Bronchial epithelial cell (primary cell): Measurements from ENCODE around the gene SRBD1. TPM values are rescaled to one million over a fixed set of nuclear protein-coding genes. Genes with fewer than 3 reads are reported as not detected.

Experiments
- DNase-seq: peaks from one replicate; pipeline ENCODE4 v3.0.0-alpha.2; 2010; ENCODE audit warnings: low read depth
- FAIRE-seq: peaks from 2 replicates; lab custom pipeline; 2011; peaks lifted over from hg19 to GRCh38; lab: Jason Lieb, UNC
- H3K27me3 ChIP-seq: 2 replicates; pipeline ENCODE4 v1.5.1; 2011; ENCODE audit warnings: low read length; ENCODE audit not compliant: control insufficient read depth, insufficient read depth
- H3K36me3 ChIP-seq: 2 replicates; pipeline ENCODE4 v1.5.1; 2011; ENCODE audit warnings: low read length; ENCODE audit not compliant: control insufficient read depth, insufficient read depth
- H3K4me3 ChIP-seq: 2 replicates; pipeline ENCODE4 v1.5.1; 2011; ENCODE audit warnings: mild to moderate bottlenecking, low read depth, low read length, control low read depth
- CTCF ChIP-seq: IDR thresholded peaks from 2 replicates; pipeline ENCODE4 v1.5.1; 2011; ENCODE audit warnings: mild to moderate bottlenecking, moderate library complexity, low read length, control low read depth, inconsistent platforms; ENCODE audit not compliant: insufficient read depth, severe bottlenecking
- total RNA-seq: library from RNA; depleted of rRNA; stranded (reverse); fragments of >200 nt; gene quantifications from 2 replicates; pipeline ENCODE4 v1.2.1, GENCODE V29; 2014

SRBD1 gene
- total RNA-seq, 1 donor from 2014 or later, result 12.9 TPM

GRCh38 chr2:45567974-45568789 is 42.9 kb downstream of the SRBD1 start:
- H3K27me3 ChIP-seq, result no peaks in the 10 kb centered on the region
- no peaks in the 10 kb centered on the region for H3K36me3 ChIP-seq
- no peak for TF ChIP-seq CTCF
- no peak for DNase-seq
- FAIRE-seq, result no peak
- H3K4me3 ChIP-seq, result no peak overlapping the region

- FAIRE-seq (no peak), DNase-seq (no peak)
- H3K4me3 ChIP-seq, result no peak overlapping the region
- H3K27me3 ChIP-seq, result no peaks in the 10 kb centered on the region
- TF ChIP-seq CTCF, result no peak
- H3K36me3 ChIP-seq, result no peaks in the 10 kb centered on the region
These were observed 43.6 kb downstream of the SRBD1 start for GRCh38 chr2:45567288-45567963.

GRCh38 chr2:45559436-45559835 is 51.6 kb downstream of the SRBD1 start:
- FAIRE-seq, result no peak
- TF ChIP-seq CTCF, result no peak

GRCh38 chr2:45554742-45555140 is 56.3 kb downstream of the SRBD1 start:
- Histone ChIP-seq H3K4me3 (no peak overlapping the region), H3K27me3 (no peaks in the 10 kb centered on the region), H3K36me3 (no peaks in the 10 kb centered on the region)
- FAIRE-seq (peak; percentile 43), DNase-seq (no peak)
- no peak for TF ChIP-seq CTCF

More at GRCh38 chr2:45559436-45559835, 51.6 kb downstream of the SRBD1 start:
- no peak for DNase-seq
- no peak overlapping the region for H3K4me3 ChIP-seq
- no peaks in the 10 kb centered on the region for H3K27me3 ChIP-seq
- no peaks in the 10 kb centered on the region for H3K36me3 ChIP-seq

- no peak for TF ChIP-seq CTCF
- FAIRE-seq (no peak), DNase-seq (no peak)
- Histone ChIP-seq H3K36me3 (no peaks in the 10 kb centered on the region), H3K4me3 (no peak overlapping the region), H3K27me3 (no peaks in the 10 kb centered on the region)
These were observed 56.9 kb downstream of the SRBD1 start for GRCh38 chr2:45554073-45554741.
